ENCODE results near the gene TMEM191B.
"Not testable (repeated sequence)": the region's sequence is repeated elsewhere in the genome, so short reads cannot be mapped to it uniquely, and the experiment has no call there.

Gene TMEM191B

DNA sequence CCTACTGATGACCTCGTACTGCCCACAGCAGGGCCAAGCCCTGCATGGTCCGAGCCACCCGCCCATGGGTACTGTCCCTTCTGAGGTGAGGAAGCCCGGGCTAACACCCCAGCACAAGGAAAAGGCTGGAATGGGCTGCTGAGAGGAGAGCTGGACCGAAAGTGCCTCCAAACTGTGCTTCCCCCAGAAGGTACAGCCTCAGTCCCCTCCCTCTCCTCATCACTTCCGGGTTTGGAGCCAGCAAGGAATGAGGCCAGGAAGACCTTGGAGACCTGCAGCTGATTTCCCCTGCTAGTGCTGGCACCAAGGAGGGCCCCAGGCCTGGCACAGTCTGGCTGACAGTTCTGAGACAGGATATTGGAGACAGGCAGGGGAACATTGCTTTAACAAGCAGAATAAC is 31.3 kb downstream of the TMEM191B start:
- not testable (repeated sequence) for DNase-seq

DNA sequence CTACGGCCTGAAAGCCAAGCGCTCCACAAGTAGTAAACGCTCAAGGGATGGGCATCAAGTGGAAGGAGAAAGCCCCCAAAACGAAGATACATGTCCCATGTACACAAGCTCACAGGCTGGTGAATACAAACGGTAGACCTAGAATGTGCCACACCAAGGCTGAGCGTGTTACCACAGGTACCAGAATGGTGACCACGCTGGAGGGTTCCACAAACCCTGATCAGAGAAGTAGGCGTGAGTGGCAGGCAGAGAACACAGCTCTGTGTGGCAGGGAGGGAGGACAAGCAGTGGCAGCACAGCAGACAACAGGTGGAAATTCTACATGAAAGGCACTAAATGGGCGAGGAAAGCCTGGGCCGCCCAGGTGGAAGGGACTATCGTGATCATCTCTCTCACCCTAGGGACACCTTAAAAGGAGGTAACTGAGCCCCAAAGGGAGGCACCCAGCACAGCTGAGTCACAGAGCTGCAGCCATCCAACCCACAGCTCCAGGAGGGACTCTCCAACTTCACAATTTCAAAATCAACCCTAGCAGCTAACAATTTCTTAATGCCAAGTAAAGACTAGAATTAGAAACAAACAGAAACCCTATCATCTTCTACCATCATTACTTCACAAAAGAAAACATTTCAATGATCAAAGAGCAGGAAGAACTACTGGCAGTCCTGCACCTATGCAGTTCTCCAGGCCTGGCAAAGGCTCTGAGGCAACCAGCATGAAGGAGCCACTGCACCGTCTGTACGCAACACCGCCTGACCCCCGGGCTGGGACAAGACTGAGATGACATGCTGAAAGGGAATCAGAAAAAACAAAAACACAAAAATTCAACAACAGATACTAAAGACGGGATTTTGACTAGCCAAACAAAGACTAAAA is 32.7 kb downstream of the TMEM191B start:
- DNase-seq = not testable (repeated sequence)

GRCh38 chr22:18570509-18571246 is 43.1 kb downstream of the TMEM191B start:
- not testable (repeated sequence) for DNase-seq

DNA sequence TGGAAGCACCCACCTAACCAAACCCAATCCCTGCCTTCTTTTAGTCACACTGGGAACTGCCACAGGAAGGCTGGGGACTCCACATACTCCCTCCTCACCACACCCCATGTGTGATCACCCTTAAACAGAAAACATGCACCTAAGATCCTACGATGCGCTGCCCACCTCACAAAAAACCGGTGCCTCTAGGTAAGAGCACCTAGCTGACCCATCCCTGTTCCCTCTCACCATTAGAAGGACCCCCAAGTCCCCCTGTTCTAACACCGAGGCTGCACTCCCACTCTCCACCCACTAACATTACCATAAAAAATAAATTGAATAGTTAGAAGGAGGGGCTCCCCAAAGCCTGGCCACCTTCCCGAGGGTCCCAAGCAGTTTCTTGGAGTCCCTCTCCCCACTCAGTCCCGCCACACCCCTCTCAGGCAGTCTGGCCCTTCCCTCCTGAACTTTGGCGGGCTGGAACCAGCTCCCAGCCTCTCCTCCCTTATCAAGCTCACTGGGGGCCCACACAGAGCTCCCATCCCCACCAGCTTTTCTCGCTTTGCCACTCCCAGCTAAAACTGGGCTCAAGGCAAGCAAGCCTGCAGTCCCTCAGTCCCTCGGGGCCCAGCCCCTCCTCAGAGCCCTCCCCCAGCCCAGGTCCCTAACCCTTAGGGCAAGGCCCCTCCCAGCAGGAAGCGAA is 46.0 kb downstream of the TMEM191B start:
- DNase-seq = not testable (repeated sequence)

DNA sequence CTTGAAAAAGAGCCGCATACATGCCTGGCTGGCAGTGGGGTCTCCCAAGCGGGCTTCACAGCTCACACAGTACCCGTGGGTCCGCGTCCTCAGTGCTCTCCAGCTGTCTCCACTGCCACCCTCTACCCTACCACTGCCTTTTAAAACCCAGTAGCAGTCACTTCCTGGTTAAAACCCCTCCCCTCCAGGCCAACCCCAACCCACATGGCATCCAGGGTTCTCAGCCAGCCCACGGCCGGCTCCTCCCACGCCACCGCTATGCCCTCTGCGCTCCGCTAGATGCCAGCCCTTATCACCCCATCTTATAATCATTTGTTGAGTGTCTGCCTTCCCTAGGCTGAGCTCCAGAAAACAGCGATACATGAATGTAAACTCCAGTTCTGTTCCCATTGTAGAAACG is 47.0 kb downstream of the TMEM191B start:
- not testable (repeated sequence) for DNase-seq

DNA sequence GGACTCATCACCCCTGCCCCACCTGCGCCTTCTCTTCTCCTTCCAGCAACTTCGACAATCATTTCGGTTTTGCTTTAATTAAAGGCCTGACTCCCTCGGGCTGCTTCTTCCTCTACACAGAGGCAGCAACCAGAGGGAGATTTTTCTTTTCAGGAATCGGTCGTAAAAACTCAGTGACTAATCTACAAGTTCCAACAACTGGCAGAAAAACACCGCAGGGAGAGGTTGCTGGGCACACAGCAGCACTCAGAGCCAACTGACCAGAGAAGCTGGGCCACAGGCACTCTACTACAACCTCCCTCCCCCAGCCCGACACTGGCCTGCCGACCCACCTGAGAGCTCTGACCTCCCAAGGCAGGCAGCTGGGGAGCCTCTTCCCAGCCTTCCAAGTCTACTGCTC is 48.1 kb downstream of the TMEM191B start:
- not testable (repeated sequence) for DNase-seq

DNA sequence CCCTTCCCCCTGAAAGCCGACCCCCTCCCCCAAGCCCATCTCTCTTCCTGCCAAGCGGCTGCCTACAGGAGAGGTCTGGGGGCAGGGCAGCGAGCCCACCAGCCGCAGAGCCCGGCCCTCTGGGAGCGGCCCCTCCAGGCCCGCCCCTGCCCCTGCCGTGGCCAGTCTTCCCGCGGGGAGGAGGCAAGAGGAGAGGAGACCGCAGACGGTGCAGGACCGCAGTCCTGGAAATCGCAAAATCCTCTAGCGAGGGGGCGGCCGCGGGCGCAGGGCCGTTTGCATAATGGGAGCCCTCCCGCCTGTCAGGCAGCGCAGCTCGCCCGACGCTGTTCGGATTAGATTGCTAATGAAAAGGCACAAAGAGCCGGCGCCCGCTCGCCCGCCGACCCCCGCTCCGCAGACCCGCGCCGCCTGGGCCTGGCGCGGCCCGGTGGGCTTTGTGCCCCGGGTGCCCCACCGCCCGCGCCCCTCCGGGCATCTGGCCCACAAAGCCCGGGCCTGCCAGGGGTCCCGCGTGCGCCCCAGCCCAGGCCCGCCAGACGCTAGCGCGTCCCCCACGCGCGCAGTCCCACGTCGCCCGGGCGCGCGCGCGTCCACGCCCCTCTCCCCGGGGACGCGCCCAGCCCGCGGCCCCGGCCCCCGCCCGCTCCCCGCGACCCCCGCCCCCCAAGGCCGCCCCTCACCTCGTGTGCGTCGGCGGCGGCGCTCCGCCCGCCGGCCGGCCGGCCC is 49.7 kb downstream of the TMEM191B start:
- not testable (repeated sequence) for DNase-seq

DNA sequence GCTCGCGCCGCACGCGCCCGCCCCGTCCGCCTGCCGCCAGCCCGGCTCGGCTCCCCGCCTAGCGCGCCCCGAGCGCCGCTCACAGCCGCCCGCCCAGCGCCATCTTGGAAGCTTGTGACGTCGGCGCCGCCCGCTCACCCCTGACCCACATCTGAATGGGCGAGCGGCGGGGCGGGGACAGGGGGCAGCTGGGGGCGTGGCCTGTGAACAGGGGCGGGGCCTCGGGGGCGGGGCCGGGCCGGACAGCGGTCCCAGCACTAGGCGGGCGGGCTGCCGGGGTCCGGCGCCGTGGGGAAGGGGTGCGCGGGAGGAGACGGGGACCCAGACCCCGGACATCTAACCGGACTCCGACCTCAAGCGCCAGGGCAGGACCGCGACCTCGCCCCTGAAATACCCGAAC is 50.2 kb downstream of the TMEM191B start:
- DNase-seq = not testable (repeated sequence)

All from CD4-positive, alpha-beta T cell treated with Interleukin-6 for 4 hours (primary cell).